HepG2 (cell line): ENCODE results near the gene POU2AF3. TPM values are rescaled to one million over a fixed set of nuclear protein-coding genes. Genes with fewer than 3 reads are reported as not detected.
A peak's percentile ranks its signal among the peaks of the same experiment; 100 is the strongest.

Experiments used
- ARID2 ChIP-seq: sonication (generic); formaldehyde crosslinking; IDR thresholded peaks from 2 replicates; pipeline ENCODE4 v1.8.1; 2022; ENCODE audit warnings: mild to moderate bottlenecking, missing genetic modification reagents, borderline replicate concordance
- FOXP1 ChIP-seq, 2 experiments: fragments of 450-650 bp in 1 of 2; IDR thresholded peaks; 2 replicates each; pipeline ENCODE4 v1.6.1; 2017 to 2018; ENCODE audit warnings: antibody characterized with exemption in 1 of 2
- HNF4A ChIP-seq: sonication (generic); formaldehyde crosslinking; IDR thresholded peaks from 2 replicates; pipeline ENCODE4 v1.4.0; 2020; ENCODE audit warnings: missing genetic modification reagents
- KDM2A ChIP-seq: sonication (generic); formaldehyde crosslinking; IDR thresholded peaks from 2 replicates; pipeline ENCODE4 v1.4.0; 2020; ENCODE audit warnings: low read depth, missing genetic modification reagents, borderline replicate concordance
- LBX2 ChIP-seq: sonication (generic); formaldehyde crosslinking; IDR thresholded peaks from 2 replicates; pipeline ENCODE4 v1.5.0; 2020; ENCODE audit warnings: missing genetic modification reagents, mild to moderate bottlenecking, borderline replicate concordance
- NFYB ChIP-seq: sonication (generic); formaldehyde crosslinking; IDR thresholded peaks from 2 replicates; pipeline ENCODE4 v1.4.0; 2020; ENCODE audit warnings: missing genetic modification reagents
- ONECUT2 ChIP-seq: sonication (generic); formaldehyde crosslinking; IDR thresholded peaks from 2 replicates; pipeline ENCODE4 v1.4.0; 2020; ENCODE audit warnings: missing genetic modification reagents
- RNF2 ChIP-seq: fragments of 450-650 bp; conservative IDR thresholded peaks from 2 replicates; pipeline ENCODE4 v1.6.1; 2016; ENCODE audit warnings: low read depth
- RNF219 ChIP-seq: sonication (generic); formaldehyde crosslinking; IDR thresholded peaks from 2 replicates; pipeline ENCODE4 v1.5.0; 2020; ENCODE audit warnings: mild to moderate bottlenecking, missing genetic modification reagents
- TEAD3 ChIP-seq: optimal IDR thresholded peaks from 2 replicates; pipeline ENCODE3; 2016; ENCODE audit warnings: borderline replicate concordance
- ZNF263 ChIP-seq: sonication (generic); formaldehyde crosslinking; IDR thresholded peaks from 2 replicates; pipeline ENCODE4 v1.4.0; 2020; ENCODE audit warnings: missing genetic modification reagents
- ZNF3 ChIP-seq: IDR thresholded peaks from 2 replicates; pipeline ENCODE4 v1.7.0; 2017; ENCODE audit warnings: inconsistent platforms
- ZNF34 ChIP-seq: sonication (generic); formaldehyde crosslinking; IDR thresholded peaks from 2 replicates; pipeline ENCODE4 v1.4.0; 2020; ENCODE audit warnings: mild to moderate bottlenecking, missing genetic modification reagents, borderline replicate concordance
- ZNF609 ChIP-seq: sonication (generic); formaldehyde crosslinking; IDR thresholded peaks from 2 replicates; pipeline ENCODE4 v1.4.0; 2020; ENCODE audit warnings: mild to moderate bottlenecking, missing genetic modification reagents, borderline replicate concordance
- polyA plus RNA-seq, 8 experiments: library from polyadenylated mRNA; depleted of rRNA in 3 of 8; stranded (reverse) in 7 of 8; unstranded in 1 of 8; fragments of >200 nt; fragmentation: Illumina TruSeq in 4 of 8; extraction: Trizol in 4 of 8; gene quantifications; 2 replicates each; pipeline versions ENCODE4 v1.2.1 to v1.2.3, GENCODE V29; 2011 to 2016; ENCODE audit warnings: low read depth in 4 of 8, missing spikeins in 1 of 8, mixed read lengths in 1 of 8; ENCODE audit not compliant: insufficient read depth in 1 of 8
- total RNA-seq, 5 experiments: library from RNA; depleted of rRNA; stranded (reverse); fragments of >200 nt; fragmentation: Illumina TruSeq; extraction: Trizol; gene quantifications; 2 replicates each; pipeline ENCODE4 v1.2.3, GENCODE V29; 2016; ENCODE audit warnings: low read depth in 1 of 5
- TF ChIP-seq, protein P1 (sequence below): sonication (generic); formaldehyde crosslinking; IDR thresholded peaks from 2 replicates; pipeline ENCODE4 v1.9.0; 2021; ENCODE audit warnings: missing genetic modification reagents, borderline replicate concordance
- TF ChIP-seq, protein P2 (sequence below): sonication (generic); formaldehyde crosslinking; IDR thresholded peaks from 2 replicates; pipeline ENCODE4 v1.5.1; 2020; ENCODE audit warnings: mild to moderate bottlenecking, missing genetic modification reagents, moderate library complexity
- TF ChIP-seq, protein P3 (sequence below): sonication (generic); formaldehyde crosslinking; IDR thresholded peaks from 2 replicates; pipeline ENCODE4 v1.8.1; 2023; ENCODE audit warnings: mild to moderate bottlenecking, missing genetic modification reagents

The POU2AF3 gene
- total and polyA plus RNA-seq, 2 of the 13 experiments (the other 11 are each of a cell fraction or from before 2014, with no cell fraction given): 7.8 to 71.2 TPM

GRCh38 chr11:111351374-111352055, 53.2 kb downstream of the POU2AF3 start (continued):
- TF ChIP-seq, protein P1, sequence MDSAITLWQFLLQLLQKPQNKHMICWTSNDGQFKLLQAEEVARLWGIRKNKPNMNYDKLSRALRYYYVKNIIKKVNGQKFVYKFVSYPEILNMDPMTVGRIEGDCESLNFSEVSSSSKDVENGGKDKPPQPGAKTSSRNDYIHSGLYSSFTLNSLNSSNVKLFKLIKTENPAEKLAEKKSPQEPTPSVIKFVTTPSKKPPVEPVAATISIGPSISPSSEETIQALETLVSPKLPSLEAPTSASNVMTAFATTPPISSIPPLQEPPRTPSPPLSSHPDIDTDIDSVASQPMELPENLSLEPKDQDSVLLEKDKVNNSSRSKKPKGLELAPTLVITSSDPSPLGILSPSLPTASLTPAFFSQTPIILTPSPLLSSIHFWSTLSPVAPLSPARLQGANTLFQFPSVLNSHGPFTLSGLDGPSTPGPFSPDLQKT (CRISPR knock-in tag): no peak
- no peak for TF ChIP-seq ZNF263 (CRISPR knock-in tag)
- peak; percentile 53; the same call in 1 of the 2 replicates for TF ChIP-seq ZNF609 (CRISPR knock-in tag)
- TF ChIP-seq LBX2 (CRISPR knock-in tag): no peak
- no peak for TF ChIP-seq ZNF34 (CRISPR knock-in tag)
- no peak for TF ChIP-seq RNF219 (CRISPR knock-in tag)
- TF ChIP-seq ONECUT2 (CRISPR knock-in tag): peak; percentile 70
- no peak for TF ChIP-seq KDM2A
- TF ChIP-seq, protein P2, sequence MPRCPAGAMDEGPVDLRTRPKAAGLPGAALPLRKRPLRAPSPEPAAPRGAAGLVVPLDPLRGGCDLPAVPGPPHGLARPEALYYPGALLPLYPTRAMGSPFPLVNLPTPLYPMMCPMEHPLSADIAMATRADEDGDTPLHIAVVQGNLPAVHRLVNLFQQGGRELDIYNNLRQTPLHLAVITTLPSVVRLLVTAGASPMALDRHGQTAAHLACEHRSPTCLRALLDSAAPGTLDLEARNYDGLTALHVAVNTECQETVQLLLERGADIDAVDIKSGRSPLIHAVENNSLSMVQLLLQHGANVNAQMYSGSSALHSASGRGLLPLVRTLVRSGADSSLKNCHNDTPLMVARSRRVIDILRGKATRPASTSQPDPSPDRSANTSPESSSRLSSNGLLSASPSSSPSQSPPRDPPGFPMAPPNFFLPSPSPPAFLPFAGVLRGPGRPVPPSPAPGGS: no peak
- TF ChIP-seq, protein P3, sequence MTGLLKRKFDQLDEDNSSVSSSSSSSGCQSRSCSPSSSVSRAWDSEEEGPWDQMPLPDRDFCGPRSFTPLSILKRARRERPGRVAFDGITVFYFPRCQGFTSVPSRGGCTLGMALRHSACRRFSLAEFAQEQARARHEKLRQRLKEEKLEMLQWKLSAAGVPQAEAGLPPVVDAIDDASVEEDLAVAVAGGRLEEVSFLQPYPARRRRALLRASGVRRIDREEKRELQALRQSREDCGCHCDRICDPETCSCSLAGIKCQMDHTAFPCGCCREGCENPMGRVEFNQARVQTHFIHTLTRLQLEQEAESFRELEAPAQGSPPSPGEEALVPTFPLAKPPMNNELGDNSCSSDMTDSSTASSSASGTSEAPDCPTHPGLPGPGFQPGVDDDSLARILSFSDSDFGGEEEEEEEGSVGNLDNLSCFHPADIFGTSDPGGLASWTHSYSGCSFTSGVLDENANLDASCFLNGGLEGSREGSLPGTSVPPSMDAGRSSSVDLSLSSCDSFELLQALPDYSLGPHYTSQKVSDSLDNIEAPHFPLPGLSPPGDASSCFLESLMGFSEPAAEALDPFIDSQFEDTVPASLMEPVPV (CRISPR knock-in tag): no peak
- peak; percentile 37 for TF ChIP-seq HNF4A (CRISPR knock-in tag)
- TF ChIP-seq TEAD3 (CRISPR knock-in tag): no peak
- no peak for TF ChIP-seq ZNF3 (CRISPR knock-in tag)
- TF ChIP-seq RNF2: no peak
- TF ChIP-seq NFYB (CRISPR knock-in tag): no peak
- no peak for TF ChIP-seq FOXP1 (IDR thresholded peaks at IDR 0.05)
- TF ChIP-seq FOXP1 (CRISPR knock-in tag; IDR thresholded peaks at IDR 0.05): peak; percentile 52; the same call in 1 of the 2 replicates
- no peak for TF ChIP-seq ARID2 (CRISPR knock-in tag)
